ENCODE data around the gene OR5AC2. TPM values are rescaled to one million over a fixed set of nuclear protein-coding genes. Genes with fewer than 3 reads are reported as not detected.

Gene OR5AC2
- total and polyA plus RNA-seq, 4 donors = not detected

GRCh38 chr3:98099848-98100247 lies 12.9 kb downstream of the OR5AC2 start:
- DNase-seq = no peak
- H3K27ac ChIP-seq (ENCODE audit: low read depth in 1 of 2, low read length in 1 of 2) = no peak overlapping the region

DNA sequence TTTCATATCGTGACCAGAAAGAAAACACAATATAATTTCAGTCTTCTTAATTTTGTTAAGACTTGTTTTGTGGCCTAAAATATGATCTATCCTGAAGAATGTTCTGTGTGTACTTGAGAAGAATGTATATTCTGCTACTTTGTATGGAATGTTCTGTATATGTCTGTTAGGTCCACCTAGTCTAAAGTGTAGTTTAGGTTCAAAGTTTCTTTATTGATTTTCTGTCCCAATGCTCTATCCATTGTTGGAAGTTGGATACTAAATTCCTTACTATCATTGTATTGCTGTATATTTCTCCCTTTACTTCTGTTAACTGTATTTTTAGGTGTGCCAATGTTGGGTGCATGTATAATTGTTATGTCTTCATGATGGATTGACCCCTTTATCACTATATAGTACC lies 21.2 kb downstream of the OR5AC2 start:
- peaks cover 0 to 11% (median under 1%) of the 10 kb centered on the region in 4 donors for H3K9me3 ChIP-seq (ENCODE audit: control insufficient read depth in 4 of 4, insufficient read depth in 3 of 4, low read length in 3 of 4)
- no peak overlapping the region for H3K9ac ChIP-seq (ENCODE audit: insufficient read depth in 1 of 2, low read length in 2 of 2)
- H3K4me1 ChIP-seq (ENCODE audit: control insufficient read depth in 5 of 5, insufficient read depth in 5 of 5, low read length in 5 of 5) = no peaks in the 10 kb centered on the region
- H3K27me3 ChIP-seq (ENCODE audit: control insufficient read depth in 3 of 3, insufficient read depth in 3 of 3, low read length in 2 of 3) = no peaks in the 10 kb centered on the region
- WGBS, 2 donors = 40 to 43% methylated on average over 1 of the region's 1 CpG
- no peak for TF ChIP-seq CTCF (IDR thresholded peaks at IDR 0.05; ENCODE audit: control extremely low read depth, extremely low read depth)
- H3K27ac ChIP-seq (ENCODE audit: low read depth in 1 of 2, low read length in 1 of 2) = no peak overlapping the region
- no peak for ATAC-seq (ENCODE audit: insufficient read depth, low FRiP score)
- DNase-seq = no peak
- H3K36me3 ChIP-seq (ENCODE audit: control insufficient read depth in 4 of 4, insufficient read depth in 4 of 4, low read length in 4 of 4) = no peaks in the 10 kb centered on the region
- no peak overlapping the region for H3K4me3 ChIP-seq

More at GRCh38 chr3:98099848-98100247, 12.9 kb downstream of the OR5AC2 start:
- H3K36me3 ChIP-seq (ENCODE audit: control insufficient read depth in 4 of 4, insufficient read depth in 4 of 4, low read length in 4 of 4) = no peaks in the 10 kb centered on the region
- TF ChIP-seq CTCF (IDR thresholded peaks at IDR 0.05; ENCODE audit: control extremely low read depth, extremely low read depth) = no peak
- no peaks in the 10 kb centered on the region for H3K27me3 ChIP-seq (ENCODE audit: control insufficient read depth in 3 of 3, insufficient read depth in 3 of 3, low read length in 2 of 3)
- H3K9me3 ChIP-seq (ENCODE audit: control insufficient read depth in 4 of 4, insufficient read depth in 3 of 4, low read length in 3 of 4) = peaks cover 0 to 6% (median 0%) of the 10 kb centered on the region in 4 donors
- no peak overlapping the region for H3K9ac ChIP-seq (ENCODE audit: insufficient read depth in 1 of 2, low read length in 2 of 2)
- 80 to 87% methylated on average over 4 of the region's 4 CpGs for WGBS, 2 donors
- H3K4me1 ChIP-seq (ENCODE audit: control insufficient read depth in 5 of 5, insufficient read depth in 5 of 5, low read length in 5 of 5) = no peaks in the 10 kb centered on the region
- no peak overlapping the region for H3K4me3 ChIP-seq
- ATAC-seq (ENCODE audit: insufficient read depth, low FRiP score) = no peak

GRCh38 chr3:98109807-98110549 lies 23.0 kb downstream of the OR5AC2 start:
- WGBS, 2 donors = 88 to 90% methylated on average over 4 of the region's 4 CpGs
- Histone ChIP-seq H3K27me3 (ENCODE audit: control insufficient read depth in 3 of 3, insufficient read depth in 3 of 3, low read length in 2 of 3) (no peaks in the 10 kb centered on the region), H3K9ac (ENCODE audit: insufficient read depth in 1 of 2, low read length in 2 of 2) (no peak overlapping the region), H3K27ac (ENCODE audit: low read depth in 1 of 2, low read length in 1 of 2) (no peak overlapping the region), H3K4me3 (no peak overlapping the region), H3K4me1 (ENCODE audit: control insufficient read depth in 5 of 5, insufficient read depth in 5 of 5, low read length in 5 of 5) (no peaks in the 10 kb centered on the region), H3K9me3 (ENCODE audit: control insufficient read depth in 4 of 4, insufficient read depth in 3 of 4, low read length in 3 of 4) (peaks cover 0 to 15% (median under 1%) of the 10 kb centered on the region in 4 donors), H3K36me3 (ENCODE audit: control insufficient read depth in 4 of 4, insufficient read depth in 4 of 4, low read length in 4 of 4) (no peaks in the 10 kb centered on the region)
- ATAC-seq (ENCODE audit: insufficient read depth, low FRiP score) (no peak), DNase-seq (no peak)
- no peak for TF ChIP-seq CTCF (IDR thresholded peaks at IDR 0.05; ENCODE audit: control extremely low read depth, extremely low read depth)

- Histone ChIP-seq H3K9me3 (ENCODE audit: control insufficient read depth in 4 of 4, insufficient read depth in 3 of 4, low read length in 3 of 4) (peaks cover 0 to 15% (median under 1%) of the 10 kb centered on the region in 4 donors), H3K4me3 (no peak overlapping the region), H3K27me3 (ENCODE audit: control insufficient read depth in 3 of 3, insufficient read depth in 3 of 3, low read length in 2 of 3) (no peaks in the 10 kb centered on the region), H3K36me3 (ENCODE audit: control insufficient read depth in 4 of 4, insufficient read depth in 4 of 4, low read length in 4 of 4) (no peaks in the 10 kb centered on the region), H3K4me1 (ENCODE audit: control insufficient read depth in 5 of 5, insufficient read depth in 5 of 5, low read length in 5 of 5) (no peaks in the 10 kb centered on the region), H3K9ac (ENCODE audit: insufficient read depth in 1 of 2, low read length in 2 of 2) (no peak overlapping the region), H3K27ac (ENCODE audit: low read depth in 1 of 2, low read length in 1 of 2) (no peak overlapping the region)
- DNase-seq = no peak
- ATAC-seq (ENCODE audit: insufficient read depth, low FRiP score) = no peak
- TF ChIP-seq CTCF (IDR thresholded peaks at IDR 0.05; ENCODE audit: control extremely low read depth, extremely low read depth) = no peak
Measured at GRCh38 chr3:98110550-98110908, 23.6 kb downstream of the OR5AC2 start.
